Stimulated activated CD4-positive, alpha-beta T cell treated with anti-CD3 and anti-CD28 coated beads, Interleukin-1b, Interleukin-23, amount 100 ng/mL, for 48 hours (primary cell): ENCODE results near the gene HMX1.

Experiments used
- DNase-seq: peaks from one replicate; pipeline ENCODE4 v3.0.0-alpha.2; 2020

Gene HMX1

GRCh38 chr4:8867624-8868320 lies 3.9 kb downstream of the HMX1 start:
- DNase-seq: no peak

GRCh38 chr4:8866828-8867623 lies 4.6 kb downstream of the HMX1 start:
- no peak for DNase-seq

GRCh38 chr4:8866421-8866820 lies 5.2 kb downstream of the HMX1 start:
- no peak for DNase-seq

- no peak for DNase-seq
Measured at GRCh38 chr4:8865681-8866310, 5.8 kb downstream of the HMX1 start.

- DNase-seq: no peak
Measured at GRCh38 chr4:8864912-8865680, 6.5 kb downstream of the HMX1 start.

GRCh38 chr4:8863686-8864682 lies 7.7 kb downstream of the HMX1 start:
- DNase-seq: no peak

GRCh38 chr4:8862800-8863685 lies 8.6 kb downstream of the HMX1 start:
- DNase-seq: no peak

- DNase-seq: no peak
Measured at GRCh38 chr4:8862334-8862733, 9.3 kb downstream of the HMX1 start.

- no peak for DNase-seq
Measured at GRCh38 chr4:8861576-8862295, 9.9 kb downstream of the HMX1 start.

GRCh38 chr4:8860892-8861575 lies 10.6 kb downstream of the HMX1 start:
- DNase-seq: no peak

- no peak for DNase-seq
Measured at GRCh38 chr4:8860096-8860891, 11.3 kb downstream of the HMX1 start.

GRCh38 chr4:8859550-8860095 lies 12.0 kb downstream of the HMX1 start:
- DNase-seq: no peak

- DNase-seq: no peak
Measured at GRCh38 chr4:8858701-8859210, 12.9 kb downstream of the HMX1 start.

GRCh38 chr4:8857766-8858700 lies 13.6 kb downstream of the HMX1 start:
- DNase-seq: no peak

GRCh38 chr4:8856835-8857621 lies 14.6 kb downstream of the HMX1 start:
- DNase-seq: no peak

- DNase-seq: no peak
Measured at GRCh38 chr4:8855818-8856245, 15.8 kb downstream of the HMX1 start.
